Body of pancreas (tissue), 4 donors: Measurements from ENCODE around the gene RAB17. TPM values are rescaled to one million over a fixed set of nuclear protein-coding genes. Genes with fewer than 3 reads are reported as not detected.

ENCODE experiments used
- ATAC-seq: fragments of 150-250 bp; one replicate; pipeline ENCODE4 v1.9.1; 2016
- DNase-seq, 4 donors: peaks; one replicate each; pipeline ENCODE4 v3.0.0-alpha.2; 2019
- H3K27ac ChIP-seq, 4 donors: fragments of 200-600 bp; sonication (generic); 1 replicate in 3 of 4; 2 replicates in 1 of 4; pipeline versions ENCODE4 v1.5.1 to v1.6.1; 2016 to 2019; ENCODE audit warnings: mild to moderate bottlenecking in 1 of 4, mixed read lengths in 1 of 4, moderate library complexity in 1 of 4
- H3K27me3 ChIP-seq, 2 donors: fragments of 200-600 bp; sonication (generic); one replicate each; pipeline ENCODE4 v1.6.0; 2016; ENCODE audit warnings: mild to moderate bottlenecking in 1 of 2
- H3K36me3 ChIP-seq, 2 donors: fragments of 200-600 bp; sonication (generic); replicated peaks in 1 of 2; 2 replicates each; pipeline ENCODE4 v1.5.1; 2016; ENCODE audit warnings: low read depth in 2 of 2; ENCODE audit not compliant: insufficient read depth in 1 of 2
- H3K4me1 ChIP-seq: fragments of 200-600 bp; sonication (generic); one replicate; pipeline ENCODE4 v1.6.0; 2016
- H3K4me3 ChIP-seq, 2 donors: fragments of 200-600 bp; sonication (generic); 1 replicate in 1 of 2; 2 replicates in 1 of 2; pipeline ENCODE4 v1.5.1; 2016 to 2019
- H3K9me3 ChIP-seq, 3 donors: fragments of 200-600 bp; sonication (generic); 1 replicate in 2 of 3; 2 replicates in 1 of 3; pipeline ENCODE4 v1.5.1; 2016
- POLR2A ChIP-seq, 3 donors: fragments of 450-650 bp; IDR thresholded peaks; one replicate each; pipeline ENCODE4 v1.6.1; 2016; ENCODE audit warnings: antibody characterized with exemption in 3 of 3, mild to moderate bottlenecking in 2 of 3
- WGBS, 2 donors: methylation state at CpG; one replicate each; pipeline ENCODE4 v1.1.5; 2017; 5-methylcytosine and 5-hydroxymethylcytosine counted together
- intact Hi-C: fragments of 100-400 bp; cut with DNase I; formaldehyde crosslinking; loops from one replicate; pipeline ENCODE4 v1.15.1; 2023
- total RNA-seq, 2 donors: library from RNA; depleted of rRNA; stranded (reverse); fragments of >200 nt; gene quantifications; one replicate each; pipeline ENCODE4 v1.1.0, GENCODE V29; 2016
- TF ChIP-seq, protein P1 (sequence below), 7 experiments: fragments of 450-650 bp in 4 of 7; fragments of 200-600 bp in 3 of 7; sonication (generic) in 3 of 7; IDR thresholded peaks; one replicate each; pipeline ENCODE4 v1.5.1; 2016 to 2019; ENCODE audit warnings: antibody characterized with exemption in 7 of 7

RAB17 gene
- total RNA-seq, 2 donors from 2014 or later: 35.3 to 38.9 TPM

DNA sequence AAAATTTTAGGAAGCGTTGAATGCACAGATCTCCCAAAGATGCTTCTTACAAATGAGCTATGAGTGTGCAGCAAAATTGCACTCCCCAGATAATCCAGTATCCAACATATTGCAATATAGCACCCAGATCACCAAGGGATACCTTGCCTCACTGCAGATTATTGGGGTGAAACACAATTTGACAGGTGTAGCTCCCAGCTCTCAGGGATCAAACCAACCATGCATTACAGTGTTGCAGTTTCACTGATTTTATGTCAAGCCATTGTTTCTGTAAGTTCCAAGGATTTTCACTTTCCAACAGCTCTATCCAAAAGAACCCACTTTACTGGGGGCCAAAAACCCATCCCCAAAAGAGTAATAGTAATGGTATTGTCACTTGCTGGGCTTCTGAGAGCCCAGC is 35.0 kb downstream of the RAB17 start:
- Histone ChIP-seq H3K9me3 (no peaks in the 10 kb centered on the region), H3K4me3 (no peak overlapping the region), H3K27me3 (no peaks in the 10 kb centered on the region), H3K4me1 (no peaks in the 10 kb centered on the region), H3K36me3 (no peaks in the 10 kb centered on the region), H3K27ac (no peak overlapping the region)
- intact Hi-C loops: no loop called here
- ATAC-seq: no peak
- no peak for DNase-seq
- 94 to 95% methylated on average over 1 of the region's 1 CpG for WGBS, 2 donors
- TF ChIP-seq, protein P1, sequence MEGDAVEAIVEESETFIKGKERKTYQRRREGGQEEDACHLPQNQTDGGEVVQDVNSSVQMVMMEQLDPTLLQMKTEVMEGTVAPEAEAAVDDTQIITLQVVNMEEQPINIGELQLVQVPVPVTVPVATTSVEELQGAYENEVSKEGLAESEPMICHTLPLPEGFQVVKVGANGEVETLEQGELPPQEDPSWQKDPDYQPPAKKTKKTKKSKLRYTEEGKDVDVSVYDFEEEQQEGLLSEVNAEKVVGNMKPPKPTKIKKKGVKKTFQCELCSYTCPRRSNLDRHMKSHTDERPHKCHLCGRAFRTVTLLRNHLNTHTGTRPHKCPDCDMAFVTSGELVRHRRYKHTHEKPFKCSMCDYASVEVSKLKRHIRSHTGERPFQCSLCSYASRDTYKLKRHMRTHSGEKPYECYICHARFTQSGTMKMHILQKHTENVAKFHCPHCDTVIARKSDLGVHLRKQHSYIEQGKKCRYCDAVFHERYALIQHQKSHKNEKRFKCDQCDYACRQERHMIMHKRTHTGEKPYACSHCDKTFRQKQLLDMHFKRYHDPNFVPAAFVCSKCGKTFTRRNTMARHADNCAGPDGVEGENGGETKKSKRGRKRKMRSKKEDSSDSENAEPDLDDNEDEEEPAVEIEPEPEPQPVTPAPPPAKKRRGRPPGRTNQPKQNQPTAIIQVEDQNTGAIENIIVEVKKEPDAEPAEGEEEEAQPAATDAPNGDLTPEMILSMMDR (IDR thresholded peaks at IDR 0.05): no peak
- TF ChIP-seq POLR2A (IDR thresholded peaks at IDR 0.05): no peak

DNA sequence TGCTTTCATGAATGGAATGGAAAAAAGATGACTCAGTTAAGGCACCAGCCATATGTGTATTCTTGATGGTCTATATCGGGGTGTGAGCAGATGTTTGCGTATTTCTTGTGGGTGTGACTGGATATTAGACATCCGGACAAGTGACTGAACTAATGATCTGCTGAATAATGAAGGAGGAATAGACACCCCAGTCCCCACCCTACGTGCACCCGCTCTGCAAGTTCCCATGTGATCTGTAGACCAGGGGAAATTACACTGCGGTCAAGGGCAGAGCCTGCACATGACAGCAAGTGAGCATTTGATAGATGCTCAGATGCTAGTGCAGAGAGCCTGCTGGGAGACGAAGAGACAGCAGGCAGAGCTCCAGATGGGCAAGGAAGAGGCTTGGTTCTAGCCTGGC is 36.6 kb downstream of the RAB17 start:
- ATAC-seq: no peak
- TF ChIP-seq, protein P1 (IDR thresholded peaks at IDR 0.05): no peak
- no peak for TF ChIP-seq POLR2A (IDR thresholded peaks at IDR 0.05)
- Histone ChIP-seq H3K27ac (no peak overlapping the region), H3K9me3 (no peaks in the 10 kb centered on the region), H3K27me3 (no peaks in the 10 kb centered on the region), H3K4me3 (no peak overlapping the region), H3K4me1 (no peaks in the 10 kb centered on the region), H3K36me3 (no peaks in the 10 kb centered on the region)
- 82 to 90% methylated on average over 7 of the region's 7 CpGs for WGBS, 2 donors
- intact Hi-C loops: no loop called here
- DNase-seq: no peak

DNA sequence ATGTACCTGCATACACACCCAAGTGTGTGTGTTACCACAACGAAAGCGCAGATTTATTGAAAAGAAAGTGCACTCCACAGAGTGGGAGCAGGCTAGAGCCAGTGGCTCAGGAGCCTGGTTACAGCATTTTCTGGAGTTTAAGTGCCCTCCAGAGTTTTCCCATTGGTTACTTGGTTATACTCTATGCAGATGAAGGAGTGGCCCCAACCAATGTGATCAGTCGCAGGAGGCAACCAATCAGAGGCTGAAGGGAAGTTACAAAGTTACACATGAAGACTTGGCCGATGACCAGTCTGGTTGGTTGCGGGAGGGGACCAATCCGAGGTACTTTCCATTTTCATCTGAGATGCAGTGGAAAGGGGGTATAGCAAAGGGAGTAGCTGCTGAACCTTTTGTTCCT is 37.6 kb downstream of the RAB17 start:
- 91 to 98% methylated on average over 6 of the region's 6 CpGs for WGBS, 2 donors
- no peak overlapping the region for H3K4me3 ChIP-seq
- ATAC-seq: no peak
- TF ChIP-seq, protein P1 (IDR thresholded peaks at IDR 0.05): no peak
- no peak for TF ChIP-seq POLR2A (IDR thresholded peaks at IDR 0.05)
- intact Hi-C loops: no loop called here
- H3K4me1 ChIP-seq: no peaks in the 10 kb centered on the region
- no peak for DNase-seq
- no peaks in the 10 kb centered on the region for H3K27me3 ChIP-seq
- H3K36me3 ChIP-seq: no peaks in the 10 kb centered on the region
- no peak overlapping the region for H3K27ac ChIP-seq
- H3K9me3 ChIP-seq: no peaks in the 10 kb centered on the region

DNA sequence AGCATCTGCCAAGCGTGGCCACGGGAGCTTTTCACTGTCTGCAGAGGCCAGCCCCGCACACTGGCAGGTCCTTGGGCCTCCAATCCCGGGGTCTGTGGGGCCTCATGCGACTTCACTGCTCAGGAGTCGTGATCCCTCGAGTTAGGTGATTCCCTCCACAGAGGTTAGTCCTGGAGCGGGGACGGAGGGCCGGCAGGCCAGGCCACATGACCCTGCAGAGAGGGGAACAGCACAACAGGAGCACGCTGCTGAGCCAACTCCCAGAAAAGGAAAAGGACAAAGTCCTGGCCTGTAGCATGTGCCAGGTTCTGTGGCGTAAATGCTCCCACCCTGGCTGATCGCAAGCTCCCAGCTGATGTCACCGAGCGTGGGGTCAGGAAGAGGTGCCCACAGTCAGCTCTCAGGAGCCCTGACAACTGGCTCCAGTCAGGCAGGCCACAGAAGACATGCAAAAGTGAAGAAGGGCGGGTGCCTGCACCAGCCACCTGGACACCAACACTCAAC is 39.4 kb downstream of the RAB17 start:
- intact Hi-C loops: no loop called here
- ATAC-seq (no peak), DNase-seq (no peak)
- TF ChIP-seq POLR2A (IDR thresholded peaks at IDR 0.05): no peak
- TF ChIP-seq, protein P1 (IDR thresholded peaks at IDR 0.05): no peak
- no peaks in the 10 kb centered on the region for H3K36me3 ChIP-seq
- H3K27ac ChIP-seq: no peak overlapping the region
- no peaks in the 10 kb centered on the region for H3K9me3 ChIP-seq
- H3K4me3 ChIP-seq: no peak overlapping the region
- H3K27me3 ChIP-seq: no peaks in the 10 kb centered on the region
- H3K4me1 ChIP-seq: no peaks in the 10 kb centered on the region
- WGBS, 2 donors: 86 to 92% methylated on average over 11 to 16 of the region's 16 CpGs

DNA sequence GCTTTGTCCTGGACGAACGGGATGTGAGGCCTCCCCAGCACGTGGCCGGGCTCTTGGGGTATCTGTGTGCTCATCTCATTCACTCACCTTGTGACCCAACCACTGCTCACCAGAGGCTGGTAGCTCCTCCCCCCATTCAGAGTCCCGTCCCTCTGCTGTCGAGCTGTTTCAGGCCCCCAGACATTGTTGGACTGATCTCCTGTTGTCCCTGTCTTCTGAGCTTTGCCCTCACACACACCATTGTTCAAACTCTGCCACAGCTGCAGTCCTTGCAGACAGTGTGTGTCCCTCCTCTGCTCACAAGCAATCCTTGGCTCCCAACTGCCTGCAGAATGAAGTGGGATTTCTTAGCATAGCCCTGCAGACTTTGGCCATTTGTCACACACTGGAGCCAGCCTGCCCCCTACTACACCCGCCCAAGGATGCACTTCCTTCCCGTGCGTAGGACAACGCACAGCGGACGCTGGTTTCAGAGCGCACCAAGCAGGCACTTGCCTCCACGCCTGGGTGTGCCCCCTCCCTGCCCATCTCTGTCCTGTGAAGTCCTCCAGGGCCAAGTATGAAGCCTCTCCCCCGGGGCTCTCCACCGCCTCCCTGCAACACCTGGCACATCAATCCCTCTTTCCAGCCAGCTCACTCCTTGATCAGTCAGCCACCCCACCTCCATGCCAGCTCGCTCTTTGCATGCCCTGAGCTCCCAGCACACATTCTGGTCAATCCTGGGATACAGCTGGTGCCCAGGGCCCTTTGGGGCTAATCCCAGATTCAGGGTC is 40.7 kb downstream of the RAB17 start:
- Histone ChIP-seq H3K4me1 (no peaks in the 10 kb centered on the region), H3K27ac (no peak overlapping the region), H3K9me3 (no peaks in the 10 kb centered on the region), H3K4me3 (no peak overlapping the region), H3K36me3 (no peaks in the 10 kb centered on the region), H3K27me3 (no peaks in the 10 kb centered on the region)
- TF ChIP-seq POLR2A (IDR thresholded peaks at IDR 0.05): no peak
- ATAC-seq: no peak
- intact Hi-C loops: no loop called here
- 80 to 86% methylated on average over 16 to 17 of the region's 17 CpGs for WGBS, 2 donors
- DNase-seq: no peak
